Neural crest cell (in vitro differentiated cells): ENCODE results near the gene RAPGEF1. TPM values are rescaled to one million over a fixed set of nuclear protein-coding genes. Genes with fewer than 3 reads are reported as not detected.

Experiments used
- DNase-seq: peaks from one replicate; pipeline ENCODE4 v3.0.0; 2021; ENCODE audit warnings: low read depth, mixed read lengths, low spot score
- H3K27ac Mint-ChIP-seq: one replicate; pipeline ENCODE4 v1.8.0; 2021; ENCODE audit warnings: mild to moderate bottlenecking, mixed read lengths; ENCODE audit not compliant: unreplicated experiment
- H3K27me3 Mint-ChIP-seq: 2 replicates; pipeline ENCODE4 v1.8.0; 2021; ENCODE audit warnings: low read depth, mild to moderate bottlenecking, mixed read lengths
- H3K36me3 Mint-ChIP-seq: 2 replicates; pipeline ENCODE4 v1.8.0; 2021; ENCODE audit warnings: low read depth, mild to moderate bottlenecking, mixed read lengths
- H3K4me1 Mint-ChIP-seq: 2 replicates; pipeline ENCODE4 v1.8.0; 2021; ENCODE audit warnings: mixed read lengths
- H3K4me3 Mint-ChIP-seq: one replicate; pipeline ENCODE4 v1.8.0; 2021; ENCODE audit warnings: mild to moderate bottlenecking, mixed read lengths
- H3K9me3 Mint-ChIP-seq: 2 replicates; pipeline ENCODE4 v1.8.0; 2021; ENCODE audit warnings: mixed read lengths
- total RNA-seq: library from RNA; stranded (reverse); gene quantifications from 2 replicates; pipeline ENCODE4 v1.2.1, GENCODE V29; 2021
- TF ChIP-seq, protein P1 (sequence below): fragments of 200-600 bp; sonication (generic); conservative IDR thresholded peaks from 2 replicates; pipeline ENCODE4 v1.5.0; 2021; ENCODE audit warnings: antibody characterized with exemption, mild to moderate bottlenecking

Gene RAPGEF1
- total RNA-seq, 1 donor from 2014 or later, result 68.1 TPM

DNA sequence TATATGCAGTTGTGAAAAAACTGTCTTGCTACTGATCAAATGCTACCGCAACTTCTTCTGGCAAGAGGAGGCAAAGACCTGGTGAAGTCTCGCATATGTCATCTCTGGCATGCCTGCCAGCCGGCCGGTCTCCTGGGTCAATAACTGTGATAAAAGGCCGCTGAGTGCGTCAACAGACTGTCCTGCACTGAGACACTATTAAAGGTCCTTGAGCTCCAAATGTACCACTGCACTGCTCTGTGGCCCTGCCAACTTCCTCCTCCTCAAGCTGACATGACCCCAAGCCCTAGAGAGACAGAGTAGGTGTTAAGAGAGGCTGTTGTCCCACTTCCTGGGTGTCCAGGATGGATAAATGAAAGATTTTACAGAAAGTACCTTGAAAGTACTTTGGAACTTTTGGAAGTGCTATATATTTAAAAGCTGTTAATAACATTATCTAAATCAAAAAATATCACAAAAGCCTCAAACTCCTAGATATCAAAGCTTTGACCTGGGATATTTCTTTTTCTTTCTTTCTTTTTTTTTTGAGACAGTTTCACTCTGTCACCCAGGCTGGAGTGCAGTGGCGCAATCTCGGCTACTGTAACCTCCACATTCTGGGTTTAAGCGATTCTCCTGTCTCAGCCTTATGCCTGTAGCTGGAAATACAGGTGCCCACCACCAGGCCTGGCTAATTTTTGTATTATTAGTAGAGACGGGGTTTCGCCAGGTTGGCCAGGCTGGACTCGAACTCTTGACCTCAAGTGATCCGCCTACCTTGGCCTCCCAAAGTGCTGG, 31.5 kb downstream of the RAPGEF1 start:
- Mint-ChIP-seq H3K4me1 (peaks cover 46% of the 10 kb centered on the region), H3K27ac (peak overlapping the region; percentile 13), H3K27me3 (no peaks in the 10 kb centered on the region), H3K4me3 (no peak overlapping the region), H3K9me3 (no peaks in the 10 kb centered on the region), H3K36me3 (no peaks in the 10 kb centered on the region)
- TF ChIP-seq, protein P1, sequence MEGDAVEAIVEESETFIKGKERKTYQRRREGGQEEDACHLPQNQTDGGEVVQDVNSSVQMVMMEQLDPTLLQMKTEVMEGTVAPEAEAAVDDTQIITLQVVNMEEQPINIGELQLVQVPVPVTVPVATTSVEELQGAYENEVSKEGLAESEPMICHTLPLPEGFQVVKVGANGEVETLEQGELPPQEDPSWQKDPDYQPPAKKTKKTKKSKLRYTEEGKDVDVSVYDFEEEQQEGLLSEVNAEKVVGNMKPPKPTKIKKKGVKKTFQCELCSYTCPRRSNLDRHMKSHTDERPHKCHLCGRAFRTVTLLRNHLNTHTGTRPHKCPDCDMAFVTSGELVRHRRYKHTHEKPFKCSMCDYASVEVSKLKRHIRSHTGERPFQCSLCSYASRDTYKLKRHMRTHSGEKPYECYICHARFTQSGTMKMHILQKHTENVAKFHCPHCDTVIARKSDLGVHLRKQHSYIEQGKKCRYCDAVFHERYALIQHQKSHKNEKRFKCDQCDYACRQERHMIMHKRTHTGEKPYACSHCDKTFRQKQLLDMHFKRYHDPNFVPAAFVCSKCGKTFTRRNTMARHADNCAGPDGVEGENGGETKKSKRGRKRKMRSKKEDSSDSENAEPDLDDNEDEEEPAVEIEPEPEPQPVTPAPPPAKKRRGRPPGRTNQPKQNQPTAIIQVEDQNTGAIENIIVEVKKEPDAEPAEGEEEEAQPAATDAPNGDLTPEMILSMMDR, result no peak
- DNase-seq, result no peak

DNA sequence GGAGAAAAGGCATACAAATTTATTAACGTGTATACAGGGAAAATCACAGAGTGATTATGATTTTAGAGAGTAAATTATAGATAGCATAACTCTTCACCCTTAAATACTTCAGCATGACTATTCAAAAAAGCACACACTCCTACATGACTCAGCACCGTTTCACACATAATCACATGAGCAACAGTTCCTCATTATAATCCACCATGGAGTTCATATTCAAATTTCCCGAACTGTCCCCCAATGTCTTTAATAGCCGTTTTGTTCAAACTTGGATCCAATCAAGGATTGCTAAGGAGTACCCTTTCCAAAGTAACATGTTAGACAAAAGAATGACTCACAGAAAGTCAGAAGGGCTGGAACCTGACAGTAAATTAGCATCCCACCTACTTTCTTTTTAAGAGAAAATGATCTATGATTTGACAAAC, 32.1 kb downstream of the RAPGEF1 start:
- H3K9me3 Mint-ChIP-seq, result no peaks in the 10 kb centered on the region
- H3K27me3 Mint-ChIP-seq, result no peaks in the 10 kb centered on the region
- TF ChIP-seq, protein P1, result no peak
- no peaks in the 10 kb centered on the region for H3K36me3 Mint-ChIP-seq
- no peak for DNase-seq
- peak overlapping the region; percentile 7 for H3K27ac Mint-ChIP-seq
- no peak overlapping the region for H3K4me3 Mint-ChIP-seq
- H3K4me1 Mint-ChIP-seq, result peaks cover 40% of the 10 kb centered on the region

DNA sequence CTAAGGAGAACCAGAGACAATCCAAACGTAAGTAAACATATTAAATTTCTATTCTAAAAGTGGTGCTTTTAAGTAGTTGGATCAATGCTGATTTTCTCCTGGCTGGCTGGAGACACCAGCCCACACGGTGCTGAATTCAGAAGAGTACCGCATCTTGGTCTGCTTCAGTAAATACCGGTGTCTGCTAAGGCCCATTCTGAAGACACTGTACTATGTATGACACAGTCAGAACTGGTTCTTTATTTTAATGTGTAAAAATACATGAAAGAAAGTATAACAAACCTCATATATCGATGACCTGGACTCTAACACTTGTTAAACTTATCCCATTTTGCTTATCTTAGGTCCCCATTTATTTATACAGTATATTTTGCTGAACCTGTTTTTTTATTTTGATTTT, 32.8 kb downstream of the RAPGEF1 start:
- Mint-ChIP-seq H3K27ac (no peak overlapping the region), H3K36me3 (no peaks in the 10 kb centered on the region), H3K4me1 (peaks cover 42% of the 10 kb centered on the region), H3K27me3 (no peaks in the 10 kb centered on the region), H3K9me3 (no peaks in the 10 kb centered on the region), H3K4me3 (no peak overlapping the region)
- TF ChIP-seq, protein P1, result no peak
- no peak for DNase-seq

DNA sequence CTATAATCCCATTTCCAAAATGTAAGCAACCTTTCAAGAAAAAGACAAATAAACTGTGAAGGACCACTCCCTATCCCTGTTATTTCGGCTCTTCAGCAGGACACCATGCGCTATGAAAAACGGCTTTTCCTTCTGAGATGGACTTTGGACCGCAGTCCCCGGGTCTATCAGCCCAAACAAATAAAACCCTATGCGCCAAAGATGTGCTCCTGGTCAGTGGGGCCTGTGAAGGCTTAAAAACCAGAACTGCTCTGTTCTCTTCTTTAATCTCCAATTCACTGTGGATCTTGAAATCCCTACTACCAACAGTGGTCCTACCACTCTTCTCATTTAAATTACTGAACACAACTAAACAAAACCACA, 33.3 kb downstream of the RAPGEF1 start:
- H3K9me3 Mint-ChIP-seq, result no peaks in the 10 kb centered on the region
- H3K4me3 Mint-ChIP-seq, result no peak overlapping the region
- no peak overlapping the region for H3K27ac Mint-ChIP-seq
- TF ChIP-seq, protein P1, result no peak
- H3K36me3 Mint-ChIP-seq, result no peaks in the 10 kb centered on the region
- H3K4me1 Mint-ChIP-seq, result peaks cover 45% of the 10 kb centered on the region
- H3K27me3 Mint-ChIP-seq, result no peaks in the 10 kb centered on the region
- no peak for DNase-seq

DNA sequence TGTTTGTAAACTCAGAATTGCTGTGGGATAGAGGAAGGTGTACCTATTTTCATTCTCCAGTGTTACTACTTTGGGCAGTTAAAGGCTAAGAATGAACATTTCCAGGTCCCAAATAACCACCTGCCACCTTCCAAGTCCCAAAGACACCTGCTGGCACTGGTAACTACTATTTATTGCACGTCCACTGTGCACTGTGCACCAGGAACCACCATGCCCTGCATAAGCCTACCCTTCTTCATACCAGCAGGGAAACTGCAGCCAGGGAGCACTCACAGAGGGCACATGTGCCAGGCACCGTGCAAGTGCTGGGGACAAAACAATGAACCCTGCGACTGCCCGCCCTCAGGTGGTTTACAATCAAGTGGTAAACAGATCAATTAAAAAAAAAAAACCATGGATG, 34.9 kb downstream of the RAPGEF1 start:
- Mint-ChIP-seq H3K4me3 (no peak overlapping the region), H3K27me3 (no peaks in the 10 kb centered on the region), H3K27ac (no peak overlapping the region), H3K9me3 (no peaks in the 10 kb centered on the region), H3K4me1 (peaks cover 40% of the 10 kb centered on the region), H3K36me3 (no peaks in the 10 kb centered on the region)
- TF ChIP-seq, protein P1, result no peak
- no peak for DNase-seq
